Measurements from ENCODE around the gene IL1R2. TPM values are rescaled to one million over a fixed set of nuclear protein-coding genes. Genes with fewer than 3 reads are reported as not detected.

IL1R2 gene
- total and polyA plus RNA-seq, 3 donors from 2014 or later = 2.2 to 3.7 (median 2.7) TPM

DNA sequence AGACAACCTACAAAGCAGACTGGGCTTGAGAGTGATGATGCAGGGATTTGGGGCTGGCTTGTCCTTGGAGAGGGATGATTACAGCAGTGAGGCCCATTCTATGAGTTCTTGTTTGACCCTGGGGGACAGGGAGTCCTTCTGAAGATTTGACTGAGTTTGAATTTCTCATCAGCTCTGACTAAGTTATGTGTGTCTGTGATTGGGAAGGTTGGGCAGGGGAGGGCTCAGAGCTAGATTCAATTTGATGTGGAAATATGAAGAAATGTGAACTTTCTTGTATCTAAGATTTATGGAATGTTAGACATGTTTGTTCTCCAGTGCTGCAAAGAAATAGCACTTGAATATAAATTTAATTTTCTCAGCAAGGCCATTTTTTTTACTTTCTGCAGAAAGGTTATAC is 19.9 kb upstream of the IL1R2 start:
- no peak for DNase-seq
- Histone ChIP-seq H3K36me3 (ENCODE audit: low read depth, missing control alignments) (no peaks in the 10 kb centered on the region), H3K27ac (no peak overlapping the region), H3K4me3 (no peak overlapping the region), H3K9me3 (no peaks in the 10 kb centered on the region), H3K27me3 (no peaks in the 10 kb centered on the region), H3K4me1 (no peaks in the 10 kb centered on the region)
- TF ChIP-seq POLR2A (IDR thresholded peaks at IDR 0.05) = no peak
- TF ChIP-seq, protein P1, sequence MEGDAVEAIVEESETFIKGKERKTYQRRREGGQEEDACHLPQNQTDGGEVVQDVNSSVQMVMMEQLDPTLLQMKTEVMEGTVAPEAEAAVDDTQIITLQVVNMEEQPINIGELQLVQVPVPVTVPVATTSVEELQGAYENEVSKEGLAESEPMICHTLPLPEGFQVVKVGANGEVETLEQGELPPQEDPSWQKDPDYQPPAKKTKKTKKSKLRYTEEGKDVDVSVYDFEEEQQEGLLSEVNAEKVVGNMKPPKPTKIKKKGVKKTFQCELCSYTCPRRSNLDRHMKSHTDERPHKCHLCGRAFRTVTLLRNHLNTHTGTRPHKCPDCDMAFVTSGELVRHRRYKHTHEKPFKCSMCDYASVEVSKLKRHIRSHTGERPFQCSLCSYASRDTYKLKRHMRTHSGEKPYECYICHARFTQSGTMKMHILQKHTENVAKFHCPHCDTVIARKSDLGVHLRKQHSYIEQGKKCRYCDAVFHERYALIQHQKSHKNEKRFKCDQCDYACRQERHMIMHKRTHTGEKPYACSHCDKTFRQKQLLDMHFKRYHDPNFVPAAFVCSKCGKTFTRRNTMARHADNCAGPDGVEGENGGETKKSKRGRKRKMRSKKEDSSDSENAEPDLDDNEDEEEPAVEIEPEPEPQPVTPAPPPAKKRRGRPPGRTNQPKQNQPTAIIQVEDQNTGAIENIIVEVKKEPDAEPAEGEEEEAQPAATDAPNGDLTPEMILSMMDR (IDR thresholded peaks at IDR 0.05) = no peak
- intact Hi-C loops (cut with DNase I; ENCODE audit: low total_unique reads) = no loop called here

DNA sequence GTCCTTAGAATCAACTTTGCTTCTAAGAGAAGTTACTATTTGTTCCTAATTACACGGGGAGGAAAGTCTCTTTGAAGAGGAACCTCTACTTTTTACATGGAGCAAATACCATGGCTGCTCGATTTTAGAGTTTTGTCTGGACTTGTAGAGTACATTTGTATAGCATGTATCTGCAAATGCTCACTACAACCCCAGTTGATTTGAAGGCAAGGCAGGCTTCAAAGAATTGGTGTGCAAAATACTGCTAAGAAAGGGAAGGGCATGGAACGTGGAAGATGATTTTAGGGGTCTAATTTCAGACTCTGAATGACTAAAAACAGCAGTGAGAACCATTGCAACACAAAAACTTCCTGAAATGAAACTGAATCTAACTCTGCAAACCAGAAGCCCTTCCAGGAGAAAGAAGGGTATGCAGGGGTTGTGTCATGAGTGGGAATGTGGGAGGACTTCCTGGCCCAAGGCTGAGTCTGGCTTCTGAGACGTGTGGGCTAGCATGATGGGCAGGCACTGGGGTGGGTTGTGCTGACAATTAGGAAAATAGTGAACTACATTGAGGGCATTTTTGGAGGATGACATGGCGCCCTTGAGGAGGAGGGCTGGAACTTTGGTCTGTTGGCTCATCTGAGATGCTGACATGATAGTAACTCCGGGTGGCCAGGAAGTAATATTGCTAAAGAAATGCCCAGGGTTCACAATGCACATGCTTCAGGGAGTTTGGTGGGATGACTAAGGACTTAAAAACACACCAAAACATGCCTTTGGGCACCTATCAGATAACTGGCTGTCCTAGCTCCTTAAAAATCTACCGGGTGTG is 18.9 kb upstream of the IL1R2 start:
- WGBS, 2 donors = 61 to 71% methylated on average over 7 of the region's 7 CpGs
- no peaks in the 10 kb centered on the region for H3K36me3 ChIP-seq (ENCODE audit: low read depth, missing control alignments)
- no peaks in the 10 kb centered on the region for H3K27me3 ChIP-seq
- intact Hi-C loops (cut with DNase I; ENCODE audit: low total_unique reads) = no loop called here
- no peak for TF ChIP-seq POLR2A (IDR thresholded peaks at IDR 0.05)
- TF ChIP-seq, protein P1 (IDR thresholded peaks at IDR 0.05) = no peak
- DNase-seq = no peak
- no peak overlapping the region for H3K27ac ChIP-seq
- H3K9me3 ChIP-seq = no peaks in the 10 kb centered on the region
- no peak overlapping the region for H3K4me3 ChIP-seq
- H3K4me1 ChIP-seq = no peaks in the 10 kb centered on the region

DNA sequence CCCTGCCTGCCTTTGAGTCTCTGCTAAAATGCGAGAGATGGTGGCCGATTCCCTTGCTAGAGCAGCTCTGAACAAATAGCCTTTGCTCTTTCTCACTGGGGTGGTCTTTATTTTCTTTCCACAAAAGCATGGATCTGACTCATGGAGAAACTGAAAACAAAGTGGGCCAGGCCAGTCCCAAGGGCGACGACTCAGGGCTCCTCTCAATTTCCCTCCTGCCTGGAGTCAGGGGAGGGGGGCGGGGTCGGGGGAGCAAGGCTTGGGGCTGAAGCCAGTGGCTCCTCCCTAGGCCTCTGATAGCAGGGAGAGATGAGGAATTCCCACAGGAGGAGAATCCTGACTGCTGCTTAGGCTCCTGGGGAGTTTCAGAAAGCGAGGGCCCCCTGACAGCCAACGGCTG is 17.1 kb upstream of the IL1R2 start:
- Histone ChIP-seq H3K4me3 (no peak overlapping the region), H3K27ac (no peak overlapping the region), H3K4me1 (no peaks in the 10 kb centered on the region), H3K9me3 (no peaks in the 10 kb centered on the region), H3K36me3 (ENCODE audit: low read depth, missing control alignments) (no peaks in the 10 kb centered on the region), H3K27me3 (no peaks in the 10 kb centered on the region)
- intact Hi-C loops (cut with DNase I; ENCODE audit: low total_unique reads) = no loop called here
- DNase-seq = no peak
- 54 to 67% methylated on average over 8 of the region's 8 CpGs for WGBS, 2 donors
- TF ChIP-seq, protein P1 (IDR thresholded peaks at IDR 0.05) = no peak
- TF ChIP-seq POLR2A (IDR thresholded peaks at IDR 0.05) = no peak

DNA sequence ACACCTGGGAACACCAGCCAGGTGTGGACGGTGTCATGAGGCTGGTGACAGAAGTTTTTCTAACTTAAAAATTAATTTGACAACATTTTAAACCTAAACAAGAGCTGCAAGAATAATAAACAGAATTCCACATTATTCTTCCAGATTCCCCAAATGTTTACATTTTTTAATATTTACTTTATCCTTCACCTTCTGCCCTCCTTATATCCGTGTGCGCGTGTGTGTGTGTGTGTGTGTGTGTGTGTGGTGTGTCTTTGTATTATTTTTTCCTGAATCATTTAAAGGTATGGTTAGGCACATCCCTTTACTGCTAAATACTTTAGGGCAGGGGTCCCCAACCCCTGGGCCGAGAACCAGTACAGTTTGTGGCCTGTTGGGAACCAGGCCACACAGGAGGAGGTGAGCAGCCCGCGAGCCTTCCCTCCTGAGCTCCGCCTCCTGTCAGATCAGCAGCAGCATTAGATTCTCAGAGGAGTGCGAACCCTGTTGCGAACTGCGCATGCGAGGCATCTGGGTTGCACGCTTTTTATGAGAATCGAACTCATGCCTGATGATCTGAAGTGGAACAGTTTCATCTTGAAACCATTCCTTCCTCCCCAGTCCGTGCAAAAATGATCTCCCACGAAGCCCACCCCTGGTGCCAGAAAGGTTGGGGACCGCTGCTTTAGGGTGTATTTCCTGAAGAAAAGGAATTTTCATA is 16.4 kb upstream of the IL1R2 start:
- Histone ChIP-seq H3K27me3 (no peaks in the 10 kb centered on the region), H3K27ac (no peak overlapping the region), H3K4me3 (no peak overlapping the region), H3K9me3 (no peaks in the 10 kb centered on the region), H3K4me1 (no peaks in the 10 kb centered on the region), H3K36me3 (ENCODE audit: low read depth, missing control alignments) (no peaks in the 10 kb centered on the region)
- intact Hi-C loops (cut with DNase I; ENCODE audit: low total_unique reads) = no loop called here
- 86 to 88% methylated on average over 17 of the region's 17 CpGs for WGBS, 2 donors
- no peak for TF ChIP-seq POLR2A (IDR thresholded peaks at IDR 0.05)
- TF ChIP-seq, protein P1 (IDR thresholded peaks at IDR 0.05) = no peak
- DNase-seq = no peak

All from testis (tissue), 3 donors.